CD4-positive, alpha-beta T cell treated with Interleukin-17A for 1 hour (primary cell): Measurements from ENCODE around the gene PTPRG.

Experiments
- DNase-seq: peaks from one replicate; pipeline ENCODE4 v3.0.0-alpha.2; 2020

PTPRG gene

GRCh38 chr3:62220616-62221015, 659.2 kb downstream of the PTPRG start:
- DNase-seq: no peak

GRCh38 chr3:62225051-62225450, 663.7 kb downstream of the PTPRG start:
- DNase-seq: no peak

- no peak for DNase-seq
Observed at GRCh38 chr3:62226601-62227339, 665.4 kb downstream of the PTPRG start.

GRCh38 chr3:62228467-62228866, 667.1 kb downstream of the PTPRG start:
- DNase-seq: no peak

GRCh38 chr3:62229211-62229610, 667.8 kb downstream of the PTPRG start:
- no peak for DNase-seq

GRCh38 chr3:62229908-62230307, 668.5 kb downstream of the PTPRG start:
- DNase-seq: no peak

- DNase-seq: no peak
Observed at GRCh38 chr3:62233065-62233464, 671.7 kb downstream of the PTPRG start.

- DNase-seq: no peak
Observed at GRCh38 chr3:62236016-62236415, 674.6 kb downstream of the PTPRG start.

- no peak for DNase-seq
Observed at GRCh38 chr3:62237286-62237948, 676.0 kb downstream of the PTPRG start.

- no peak for DNase-seq
Observed at GRCh38 chr3:62238003-62238402, 676.6 kb downstream of the PTPRG start.

GRCh38 chr3:62238431-62238830, 677.1 kb downstream of the PTPRG start:
- DNase-seq: no peak

GRCh38 chr3:62241279-62241678, 679.9 kb downstream of the PTPRG start:
- no peak for DNase-seq

- no peak for DNase-seq
Observed at GRCh38 chr3:62242831-62243509, 681.6 kb downstream of the PTPRG start.

GRCh38 chr3:62246094-62246493, 684.7 kb downstream of the PTPRG start:
- DNase-seq: no peak

GRCh38 chr3:62246985-62247384, 685.6 kb downstream of the PTPRG start:
- DNase-seq: no peak

- DNase-seq: no peak
Observed at GRCh38 chr3:62248734-62249483, 687.5 kb downstream of the PTPRG start.

GRCh38 chr3:62249484-62249776, 688.1 kb downstream of the PTPRG start:
- no peak for DNase-seq

GRCh38 chr3:62249855-62250543, 688.6 kb downstream of the PTPRG start:
- DNase-seq: no peak

- DNase-seq: no peak
Observed at GRCh38 chr3:62252438-62253157, 691.2 kb downstream of the PTPRG start.

GRCh38 chr3:62253971-62254370, 692.6 kb downstream of the PTPRG start:
- no peak for DNase-seq

- no peak for DNase-seq
Observed at GRCh38 chr3:62255758-62256157, 694.4 kb downstream of the PTPRG start.

- DNase-seq: no peak
Observed at GRCh38 chr3:62259924-62260323, 698.6 kb downstream of the PTPRG start.
